Lung microvascular endothelial cell (primary cell): ENCODE measurements around the gene TRIM16. TPM values are rescaled to one million over a fixed set of nuclear protein-coding genes. Genes with fewer than 3 reads are reported as not detected.
A peak's percentile ranks its signal among the peaks of the same experiment; 100 is the strongest.
"Not testable (repeated sequence)": the region's sequence is repeated elsewhere in the genome, so short reads cannot be mapped to it uniquely, and the experiment has no call there.

Experiments used
- DNase-seq, 2 donors: peaks; one replicate each; pipeline versions ENCODE4 v3.0.0 to v3.0.0-alpha.2; 2010; ENCODE audit warnings: low read depth in 2 of 2
- total RNA-seq: library from RNA; depleted of rRNA; stranded (reverse); fragments of >200 nt; gene quantifications from 2 replicates; pipeline ENCODE4 v1.2.1, GENCODE V29; 2014

Gene TRIM16
- total RNA-seq: 40.9 and 42.5 TPM in 2 replicates

- DNase-seq: peak; percentile 54 to 56
These were observed at the start of gene TRIM16 for GRCh38 chr17:15683824-15684478. TSS of gene TRIM16 (minus strand) at chr17:15684311. CDS start at chr17:15651609, 32,702 bp downstream.

DNA sequence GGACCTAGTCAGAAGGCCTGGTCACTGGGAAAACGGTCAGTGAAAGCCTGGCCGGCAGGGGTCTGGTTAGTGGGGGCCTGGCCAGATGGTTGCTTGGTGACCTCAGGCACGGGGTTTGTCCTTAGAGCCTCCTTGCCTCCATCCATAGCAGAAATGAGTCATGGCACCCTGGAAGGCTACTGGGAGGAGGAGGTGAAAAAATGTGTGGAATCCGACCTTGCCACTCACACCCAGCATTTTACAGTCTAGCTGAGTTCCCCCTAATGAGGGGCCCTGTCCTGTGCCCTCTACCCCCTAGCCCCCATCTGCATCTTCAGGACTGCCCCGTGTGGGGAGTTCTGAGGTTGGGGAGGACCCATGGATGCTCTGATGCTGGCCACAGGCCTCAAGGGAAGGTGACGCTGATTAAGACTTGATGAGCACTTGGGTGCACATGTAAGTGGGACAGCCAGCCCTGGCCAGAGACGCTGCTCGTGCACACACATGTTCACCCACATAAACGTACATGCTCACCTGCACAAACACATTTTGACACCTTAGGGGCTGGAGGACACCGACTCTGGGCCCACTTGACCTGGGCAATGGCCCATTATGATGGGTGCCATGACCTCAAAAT, 49.2 kb upstream of the TRIM16 start:
- DNase-seq: not testable (repeated sequence)

GRCh38 chr17:15731900-15732299, 47.8 kb upstream of the TRIM16 start, which contains the start of gene TBC1D26:
TSS of gene TBC1D26 (plus strand) at chr17:15732283. CDS start at chr17:15735349, 3,066 bp downstream.
- not testable (repeated sequence) for DNase-seq

DNA sequence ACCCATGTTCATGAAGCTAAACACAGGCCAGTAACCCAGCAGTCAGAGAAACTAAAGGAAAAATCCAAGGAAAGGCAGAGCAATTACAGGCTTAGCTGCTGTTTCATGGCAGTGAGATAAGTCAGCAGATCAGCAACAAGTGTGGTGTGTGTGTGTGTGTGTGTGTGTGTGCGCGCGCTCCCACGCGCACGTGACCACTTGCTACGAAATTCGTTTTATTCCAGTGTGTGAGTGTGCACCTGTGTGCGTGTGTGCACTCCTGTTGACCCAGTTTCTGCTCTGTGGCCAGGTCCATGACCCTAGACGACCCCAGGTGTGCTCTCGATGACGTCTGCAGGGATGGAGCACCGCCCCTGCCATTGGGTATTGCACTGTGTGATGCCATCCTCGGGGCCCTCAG, 46.4 kb upstream of the TRIM16 start:
- not testable (repeated sequence) for DNase-seq

DNA sequence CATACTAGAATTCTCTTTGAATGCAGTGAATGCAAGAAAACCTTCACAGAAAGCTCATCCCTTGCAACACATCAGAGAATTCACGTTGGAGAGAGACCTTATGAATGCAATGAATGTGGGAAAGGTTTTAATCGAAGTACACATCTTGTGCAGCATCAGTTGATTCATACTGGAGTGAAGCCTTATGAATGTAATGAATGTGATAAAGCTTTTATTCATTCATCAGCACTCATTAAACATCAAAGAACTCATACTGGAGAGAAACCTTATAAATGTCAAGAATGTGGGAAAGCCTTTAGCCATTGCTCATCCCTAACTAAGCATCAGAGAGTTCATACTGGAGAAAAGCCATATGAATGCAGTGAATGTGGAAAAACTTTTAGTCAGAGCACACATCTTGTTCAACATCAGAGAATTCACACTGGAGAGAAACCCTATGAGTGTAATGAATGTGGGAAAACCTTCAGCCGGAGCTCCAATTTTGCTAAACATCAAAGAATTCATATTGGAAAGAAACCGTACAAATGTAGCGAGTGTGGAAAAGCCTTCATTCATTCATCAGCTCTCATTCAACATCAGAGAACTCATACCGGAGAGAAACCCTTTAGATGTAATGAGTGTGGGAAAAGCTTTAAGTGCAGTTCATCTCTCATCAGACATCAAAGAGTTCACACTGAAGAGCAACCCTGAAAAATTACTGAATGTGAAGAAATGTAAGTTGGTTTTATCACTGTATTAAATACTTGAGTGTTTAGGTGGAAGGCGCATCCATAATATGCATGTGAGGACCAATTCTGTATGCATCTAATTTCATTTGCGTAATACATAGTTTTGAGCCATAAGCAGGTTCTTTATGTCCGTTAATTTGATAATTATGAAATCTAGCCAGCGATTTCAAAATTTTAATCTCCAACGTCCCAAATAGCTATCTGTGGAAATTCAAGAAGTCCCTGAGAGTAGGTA, 32.8 kb upstream of the TRIM16 start:
- not testable (repeated sequence) for DNase-seq

- not testable (repeated sequence) for DNase-seq
These were observed 24.8 kb upstream of the TRIM16 start for GRCh38 chr17:15708879-15709278.

DNA sequence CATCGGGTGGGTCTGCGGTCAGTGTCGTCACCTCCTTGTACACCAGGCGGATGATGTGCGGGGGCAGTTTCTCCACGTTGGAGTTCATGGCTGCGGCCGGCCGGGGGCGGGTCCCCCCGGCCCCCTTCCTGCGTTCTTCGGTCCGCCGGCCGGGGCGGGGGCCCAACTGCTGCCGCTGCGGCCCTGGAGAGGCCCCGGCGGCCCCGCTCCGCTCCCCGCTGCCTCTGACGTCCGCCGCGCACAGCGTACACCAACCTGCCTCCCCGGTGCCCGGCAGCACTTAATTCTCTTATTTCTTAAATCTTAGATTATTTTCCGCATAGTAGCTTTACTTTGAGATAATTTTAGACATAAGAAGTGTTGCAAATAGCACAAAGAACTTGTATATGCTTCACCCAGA, 20.7 kb upstream of the TRIM16 start:
- DNase-seq: not testable (repeated sequence)

DNA sequence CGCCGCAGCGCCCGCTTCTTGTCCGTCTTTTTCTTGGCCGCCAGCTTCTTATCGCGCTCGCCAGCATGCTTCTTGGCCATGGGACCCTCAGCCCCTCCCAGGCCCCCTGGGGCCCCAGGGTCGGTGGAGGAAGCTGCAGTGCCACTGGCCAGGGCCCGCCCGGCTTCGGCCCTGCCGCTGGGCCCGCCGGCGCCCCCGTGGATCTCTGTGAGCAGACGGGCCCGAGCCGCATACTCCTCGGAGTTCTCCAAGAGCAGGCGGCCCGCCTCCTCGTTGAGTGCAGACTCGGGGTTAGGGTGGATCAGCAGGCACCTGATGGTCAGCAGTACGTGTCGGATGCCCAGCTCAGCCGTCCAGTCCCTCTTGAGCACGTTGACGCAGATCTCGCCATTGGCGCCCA, 20.1 kb upstream of the TRIM16 start:
- not testable (repeated sequence) for DNase-seq

DNA sequence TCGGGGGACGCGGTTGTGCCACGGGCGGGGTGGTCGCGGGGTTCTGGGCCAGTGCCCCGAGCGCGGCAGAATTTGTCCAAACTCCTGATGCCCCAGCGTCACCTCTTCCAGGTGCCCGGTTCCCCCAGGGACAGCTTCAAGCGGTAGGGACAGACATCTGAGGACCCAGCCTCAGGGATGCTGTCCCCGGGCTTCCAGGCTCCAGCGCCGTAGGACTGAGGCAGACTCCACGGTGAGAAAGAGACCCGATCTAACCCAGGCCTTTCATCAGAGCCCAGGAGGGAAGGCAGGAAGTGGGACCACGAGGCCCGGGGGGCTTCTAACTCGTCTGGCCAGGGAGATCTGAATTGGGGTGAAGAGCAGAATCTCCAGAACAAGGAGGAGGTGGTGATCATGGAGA, 15.8 kb upstream of the TRIM16 start:
- DNase-seq: not testable (repeated sequence)

- peak; percentile 98 to 100 for DNase-seq
These were observed 15.4 kb upstream of the TRIM16 start, which contains the start of gene ZNF286A for GRCh38 chr17:15699413-15699924. TSS of gene ZNF286A (plus strand) at chr17:15699752. CDS start at chr17:15700330, 578 bp downstream.

DNA sequence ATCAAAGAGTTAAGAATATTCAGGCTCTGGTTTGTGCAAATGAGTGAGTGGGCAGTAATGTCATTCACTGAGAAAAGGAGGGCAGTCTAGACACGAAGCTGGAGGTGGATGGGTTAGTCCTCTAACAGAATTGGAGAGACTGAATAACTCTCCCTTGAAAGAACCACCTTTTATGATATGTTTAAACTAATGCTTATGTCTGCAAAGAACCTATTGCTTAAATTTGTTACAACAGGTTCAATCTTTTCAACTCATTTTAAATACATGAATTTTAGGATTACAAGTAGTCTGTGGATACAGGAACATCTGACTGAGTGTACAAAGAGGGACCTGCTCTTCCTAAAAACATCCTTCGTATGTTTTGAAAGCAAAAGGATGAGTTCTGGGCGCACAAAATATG, 14.9 kb upstream of the TRIM16 start:
- not testable (repeated sequence) for DNase-seq

GRCh38 chr17:15687494-15687893, 3.4 kb upstream of the TRIM16 start:
- DNase-seq: not testable (repeated sequence)

GRCh38 chr17:15683135-15683534, 976 bp downstream of the TRIM16 start:
- DNase-seq: not testable (repeated sequence)

GRCh38 chr17:15675991-15676390, 8.1 kb downstream of the TRIM16 start:
- not testable (repeated sequence) for DNase-seq

DNA sequence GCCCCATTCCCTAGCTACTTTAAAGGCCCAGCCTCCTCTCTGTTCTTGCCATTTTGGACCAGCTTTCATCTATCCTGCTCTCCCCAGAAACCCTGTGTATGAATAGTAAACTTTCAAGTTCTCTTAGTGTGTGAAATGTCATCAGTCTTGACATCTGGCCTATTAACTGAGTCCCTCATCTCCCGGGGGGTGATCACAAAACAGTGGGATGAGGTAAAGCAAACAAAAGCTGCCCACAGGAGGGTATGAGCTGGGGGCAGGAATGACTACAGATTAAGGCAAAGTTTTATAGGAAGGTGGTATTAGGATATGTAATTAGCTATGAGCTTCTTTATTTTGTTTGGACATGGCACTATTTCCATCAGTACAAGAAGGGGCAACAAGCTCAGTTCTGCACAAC, 9.5 kb downstream of the TRIM16 start:
- not testable (repeated sequence) for DNase-seq

GRCh38 chr17:15669526-15669925, 14.6 kb downstream of the TRIM16 start:
- peak in 1 of 2 donors; percentile 21 for DNase-seq

DNA sequence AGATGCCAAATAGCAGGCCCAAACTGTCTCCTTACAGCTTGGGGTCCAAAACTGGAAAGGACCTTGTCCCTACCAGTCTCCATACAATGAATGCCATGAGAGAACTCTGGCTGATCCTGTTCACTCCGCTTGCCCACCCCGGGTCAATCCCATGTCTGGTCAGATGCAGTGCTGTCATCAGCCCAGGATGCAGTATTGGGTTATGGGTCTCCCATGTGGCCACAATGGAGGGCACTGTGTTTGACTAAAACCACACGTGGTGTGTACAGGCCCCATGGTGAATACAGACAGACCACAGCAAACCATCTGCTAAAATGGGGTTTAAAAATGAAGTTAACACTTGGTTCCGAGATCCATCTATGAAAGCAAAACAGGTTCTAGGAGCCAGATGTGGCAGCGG, 20.4 kb downstream of the TRIM16 start:
- no peak for DNase-seq

- no peak for DNase-seq
These were observed 20.9 kb downstream of the TRIM16 start for GRCh38 chr17:15663176-15663575.

GRCh38 chr17:15662681-15663080, 21.4 kb downstream of the TRIM16 start:
- no peak for DNase-seq

DNA sequence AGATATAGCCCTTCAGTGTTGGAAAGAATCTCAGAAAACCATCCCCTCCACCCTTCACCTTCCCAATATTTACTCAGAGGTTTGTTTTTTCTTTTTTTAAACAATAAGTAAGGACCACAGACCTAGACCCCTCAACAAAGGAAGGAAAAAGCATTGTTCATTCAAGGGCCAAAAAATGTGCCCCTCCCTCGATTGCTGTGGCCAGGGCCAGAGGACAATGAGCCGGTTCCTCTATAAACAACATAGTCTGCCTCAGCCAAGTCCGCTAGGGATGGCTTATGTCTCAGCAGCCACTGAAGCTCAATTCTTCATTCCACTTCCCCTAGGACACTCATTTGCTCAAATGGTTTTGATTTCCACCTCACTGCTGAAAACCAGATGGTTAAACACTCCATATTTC, 24.0 kb downstream of the TRIM16 start:
- peak; percentile 28 to 46 for DNase-seq

GRCh38 chr17:15659663-15660062, 24.4 kb downstream of the TRIM16 start:
- DNase-seq: peak; percentile 14 to 51
